ENCODE measurements around the gene BEGAIN.

BEGAIN gene

GRCh38 chr14:100536721-100537445, 50.3 kb downstream of the BEGAIN start:
- DNase-seq (ENCODE audit: low read depth in 2 of 2): no peak

GRCh38 chr14:100536121-100536510, 51.1 kb downstream of the BEGAIN start:
- no peak for DNase-seq (ENCODE audit: low read depth in 2 of 2)

- no peak for DNase-seq (ENCODE audit: low read depth in 2 of 2)
These were observed 51.7 kb downstream of the BEGAIN start for GRCh38 chr14:100535287-100536120.

- DNase-seq (ENCODE audit: low read depth in 2 of 2): no peak
These were observed 52.5 kb downstream of the BEGAIN start for GRCh38 chr14:100534528-100535286.

- DNase-seq (ENCODE audit: low read depth in 2 of 2): no peak
These were observed 53.3 kb downstream of the BEGAIN start for GRCh38 chr14:100533656-100534485.

GRCh38 chr14:100532906-100533655, 54.1 kb downstream of the BEGAIN start:
- no peak for DNase-seq (ENCODE audit: low read depth in 2 of 2)

GRCh38 chr14:100532154-100532861, 54.9 kb downstream of the BEGAIN start:
- DNase-seq (ENCODE audit: low read depth in 2 of 2): no peak

- no peak for DNase-seq (ENCODE audit: low read depth in 2 of 2)
These were observed 55.8 kb downstream of the BEGAIN start for GRCh38 chr14:100531152-100532121.

- no peak for DNase-seq (ENCODE audit: low read depth in 2 of 2)
These were observed 56.7 kb downstream of the BEGAIN start for GRCh38 chr14:100530270-100531072.

GRCh38 chr14:100529561-100530031, 57.6 kb downstream of the BEGAIN start:
- DNase-seq (ENCODE audit: low read depth in 2 of 2): no peak

- DNase-seq (ENCODE audit: low read depth in 2 of 2): no peak
These were observed 58.2 kb downstream of the BEGAIN start for GRCh38 chr14:100528962-100529560.

- DNase-seq (ENCODE audit: low read depth in 2 of 2): no peak
These were observed 60.6 kb downstream of the BEGAIN start for GRCh38 chr14:100526632-100527031.

- DNase-seq (ENCODE audit: low read depth in 2 of 2): no peak
These were observed 61.2 kb downstream of the BEGAIN start for GRCh38 chr14:100526057-100526456.

GRCh38 chr14:100525615-100526014, 61.6 kb downstream of the BEGAIN start:
- DNase-seq (ENCODE audit: low read depth in 2 of 2): no peak

GRCh38 chr14:100524933-100525243, 62.3 kb downstream of the BEGAIN start:
- no peak for DNase-seq (ENCODE audit: low read depth in 2 of 2)

GRCh38 chr14:100524233-100524932, 62.8 kb downstream of the BEGAIN start:
- no peak for DNase-seq (ENCODE audit: low read depth in 2 of 2)

- no peak for DNase-seq (ENCODE audit: low read depth in 2 of 2)
These were observed 63.4 kb downstream of the BEGAIN start for GRCh38 chr14:100523843-100524169.

All from stimulated activated CD4-positive, alpha-beta T cell treated with anti-CD3 and anti-CD28 coated beads, Interleukin-1b, Interleukin-23, amount 100 ng/mL, for 1 hour (primary cell).